ENCODE results near the gene LRRK1. TPM values are rescaled to one million over a fixed set of nuclear protein-coding genes. Genes with fewer than 3 reads are reported as not detected.
A peak's percentile ranks its signal among the peaks of the same experiment; 100 is the strongest.

Gene LRRK1
- total and polyA plus RNA-seq, 2 of the 13 experiments (the other 11 are each of a cell fraction or from before 2014, with no cell fraction given), result 0.13 to 1.2 TPM

GRCh38 chr15:101088788-101089578, 169.8 kb downstream of the LRRK1 start (continued):
- TF ChIP-seq E2F5 (CRISPR knock-in tag; conservative IDR thresholded peaks at IDR 0.05), result peak; percentile 66; the same call in 1 of the 2 replicates
- TF ChIP-seq ZNF670 (CRISPR knock-in tag; IDR thresholded peaks at IDR 0.05; ENCODE audit: borderline replicate concordance), result peak; percentile 73
- TF ChIP-seq ZBTB42 (CRISPR knock-in tag; IDR thresholded peaks at IDR 0.05), result no peak
- no peak for TF ChIP-seq NCOR1 (IDR thresholded peaks at IDR 0.05; ENCODE audit: borderline replicate concordance, low read length)
- TF ChIP-seq ZC3H4 (CRISPR knock-in tag; IDR thresholded peaks at IDR 0.05; ENCODE audit: borderline replicate concordance), result no peak
- no peak for TF ChIP-seq PTBP1 (IDR thresholded peaks at IDR 0.05; ENCODE audit: low read depth, low read length, poor library complexity, severe bottlenecking)
- TF ChIP-seq ZBTB33 (CRISPR knock-in tag; IDR thresholded peaks at IDR 0.05), result peak; percentile 69
- peak; percentile 37; the same call in 1 of the 2 replicates for TF ChIP-seq AHDC1 (CRISPR knock-in tag; IDR thresholded peaks at IDR 0.05; ENCODE audit: borderline replicate concordance)
- TF ChIP-seq SALL2 (CRISPR knock-in tag; IDR thresholded peaks at IDR 0.05), result peak; percentile 66; the same call in 1 of the 2 replicates
- TF ChIP-seq KIAA2018 (CRISPR knock-in tag; IDR thresholded peaks at IDR 0.05; ENCODE audit: borderline replicate concordance), result no peak
